K562 (cell line): ENCODE data around the gene DAB2IP. TPM values are rescaled to one million over a fixed set of nuclear protein-coding genes. Genes with fewer than 3 reads are reported as not detected.

Source experiments
- ATAC-seq: fragments of 200-7000 bp; cut with Tn5 transposase; 3 replicates; pipeline ENCODE4 v1.9.1; 2020; ENCODE audit warnings: moderate library complexity
- BruUV-seq: library from RNA; stranded (reverse); fragments of 400-500 nt; replicated peaks from 2 replicates; lab custom pipeline; 2021; lab: Mats Ljungman, UMichigan
- CTCF ChIA-PET: fragments of 300-600 bp; formaldehyde crosslinking; extraction: SDS; loops from one replicate; lab custom pipeline; 2021; ENCODE audit warnings: low intra/inter-chr PET ratio; lab: Yijun Ruan, JAX
- POLR2A ChIA-PET: fragments of 300-600, 350-650 bp; sonication (Branson Sonifier 250); formaldehyde crosslinking; extraction: SDS; loops from one replicate; lab custom pipeline; 2021; ENCODE audit warnings: antibody characterized with exemption, inconsistent platforms; lab: Yijun Ruan, JAX
- DNase-seq, 4 experiments: peaks; one replicate each; pipeline versions ENCODE4 v3.0.0 to v3.0.0-alpha.2; 2011 to 2018; ENCODE audit warnings: low spot score in 3 of 4, mixed read lengths in 3 of 4; ENCODE audit errors: extremely low read depth in 1 of 4
- FAIRE-seq: peaks from 2 replicates; lab custom pipeline; 2011; peaks lifted over from hg19 to GRCh38; lab: Jason Lieb, UNC
- H2AFZ ChIP-seq: 2 replicates; pipeline ENCODE4 v1.6.0; 2011; ENCODE audit warnings: low read depth, low read length, control low read depth, inconsistent platforms
- H3K27ac ChIP-seq: fragments of 200-600 bp; 3 replicates; pipeline ENCODE4 v1.8.0; 2011; ENCODE audit warnings: low read depth, mild to moderate bottlenecking, control low read depth, inconsistent platforms, low read length, moderate library complexity, mixed read lengths; ENCODE audit errors: extremely low read depth
- H3K27me3 ChIP-seq, 2 experiments: fragments of 300-600 bp in 1 of 2; 2 replicates in 1 of 2; 3 replicates in 1 of 2; pipeline versions ENCODE4 v1.6.0 to v1.8.0; 2011; ENCODE audit warnings: inconsistent platforms in 2 of 2, low read length in 2 of 2, mild to moderate bottlenecking in 1 of 2, mixed read lengths in 1 of 2, moderate library complexity in 1 of 2; ENCODE audit not compliant: control insufficient read depth in 2 of 2, insufficient read depth in 2 of 2
- H3K36me3 ChIP-seq: fragments of 300-600 bp; 3 replicates; pipeline ENCODE4 v1.8.0; 2011; ENCODE audit warnings: mild to moderate bottlenecking, low read length, inconsistent platforms; ENCODE audit not compliant: control insufficient read depth, insufficient read depth
- H3K4me1 ChIP-seq, 2 experiments: fragments of 200-600 bp in 1 of 2; replicated peaks in 1 of 2; 2 replicates in 1 of 2; 3 replicates in 1 of 2; pipeline versions ENCODE4 v1.5.1 to v1.8.0; 2011; ENCODE audit warnings: inconsistent platforms in 2 of 2, low read length in 2 of 2, mild to moderate bottlenecking in 1 of 2, mixed read lengths in 1 of 2, moderate library complexity in 1 of 2; ENCODE audit not compliant: control insufficient read depth in 2 of 2, insufficient read depth in 2 of 2
- H3K4me2 ChIP-seq: 2 replicates; pipeline ENCODE4 v1.6.1; 2011; ENCODE audit warnings: low read length, control low read depth, inconsistent platforms, mixed read lengths; ENCODE audit not compliant: insufficient read depth
- H3K4me3 ChIP-seq: fragments of 200-600 bp; sonication (generic), shearing (Covaris generic); 2 replicates; pipeline ENCODE4 v1.5.1; 2016; ENCODE audit warnings: control low read depth, inconsistent platforms
- H3K79me2 ChIP-seq: fragments of 200-600 bp; 3 replicates; pipeline ENCODE4 v1.8.0; 2011; ENCODE audit warnings: low read length, inconsistent platforms; ENCODE audit not compliant: control insufficient read depth, insufficient read depth
- H3K9ac ChIP-seq, 2 experiments: 2 replicates each; pipeline versions ENCODE4 v1.6.0 to v1.6.1; 2011; ENCODE audit warnings: low read depth in 2 of 2, low read length in 2 of 2, control low read depth in 1 of 2, inconsistent platforms in 1 of 2, mild to moderate bottlenecking in 1 of 2, mixed read lengths in 1 of 2; ENCODE audit not compliant: insufficient read depth in 1 of 2
- H3K9me1 ChIP-seq: one replicate; pipeline ENCODE4 v1.6.0; 2011; ENCODE audit warnings: inconsistent platforms, mild to moderate bottlenecking, low read length, moderate library complexity; ENCODE audit not compliant: control insufficient read depth, insufficient read depth
- H3K9me3 ChIP-seq: replicated peaks from 2 replicates; pipeline ENCODE4 v1.5.1; 2011; ENCODE audit warnings: low read depth, low read length, inconsistent platforms; ENCODE audit not compliant: control insufficient read depth, insufficient read depth
- H4K20me1 ChIP-seq: replicated peaks from 2 replicates; pipeline ENCODE4 v1.6.1; 2011; ENCODE audit warnings: low read length, inconsistent platforms, mixed read lengths; ENCODE audit not compliant: control insufficient read depth, insufficient read depth
- BRF2 ChIP-seq: IDR thresholded peaks from 3 replicates; pipeline ENCODE4 v1.6.1; 2011; ENCODE audit warnings: borderline replicate concordance, mild to moderate bottlenecking; ENCODE audit not compliant: insufficient read length, insufficient read depth
- CEBPB ChIP-seq: fragments of 450-650 bp; IDR thresholded peaks from 2 replicates; pipeline ENCODE4 v1.6.1; 2016; ENCODE audit warnings: missing genetic modification characterization, missing compliant biosample characterization
- CTBP1 ChIP-seq: fragments of 450-650 bp; IDR thresholded peaks from 2 replicates; pipeline ENCODE4 v1.6.1; 2016; ENCODE audit warnings: borderline replicate concordance
- DNMT1 ChIP-seq: fragments of 450-650 bp; IDR thresholded peaks from 2 replicates; pipeline ENCODE4 v1.6.1; 2016; ENCODE audit warnings: antibody characterized with exemption, mild to moderate bottlenecking
- HDAC6 ChIP-seq: IDR thresholded peaks from 2 replicates; pipeline ENCODE4 v1.6.1; 2012; ENCODE audit warnings: low read depth, mild to moderate bottlenecking, control low read depth, inconsistent platforms, low read length, moderate library complexity
- MTA1 ChIP-seq: fragments of 450-650 bp; IDR thresholded peaks from 2 replicates; pipeline ENCODE4 v1.6.1; 2017; ENCODE audit warnings: borderline replicate concordance
- RAD21 ChIP-seq, 2 experiments: fragments of 250-450 bp in 1 of 2; fragments of 450-650 bp in 1 of 2; sonication (Bioruptor Pico) in 1 of 2; formaldehyde crosslinking in 1 of 2; IDR thresholded peaks in 1 of 2; conservative IDR thresholded peaks in 1 of 2; 2 replicates each; pipeline versions ENCODE4 v1.4.0 to v1.8.0; 2020 to 2022; ENCODE audit warnings: mild to moderate bottlenecking in 2 of 2, moderate library complexity in 1 of 2
- ZFX ChIP-seq: sonication (generic); formaldehyde crosslinking; IDR thresholded peaks from 2 replicates; pipeline ENCODE4 v1.8.0; 2022; ENCODE audit warnings: mild to moderate bottlenecking, missing genetic modification reagents, moderate library complexity
- ZNF224 ChIP-seq: sonication (generic); formaldehyde crosslinking; IDR thresholded peaks from 2 replicates; pipeline ENCODE4 v1.8.0; 2022; ENCODE audit warnings: mild to moderate bottlenecking, missing genetic modification reagents
- ZNF561 ChIP-seq: fragments of 450-650 bp; formaldehyde crosslinking; conservative IDR thresholded peaks from 2 replicates; pipeline ENCODE4 v1.4.0; 2020; ENCODE audit warnings: mild to moderate bottlenecking, moderate library complexity
- WGBS: fragments of 100-300 bp; shearing (Covaris generic); methylation state at CpG from one replicate; pipeline ENCODE4 v1.1.6; 2016; ENCODE audit warnings: low coverage, mixed read lengths; ENCODE audit not compliant: insufficient coverage; ENCODE audit errors: missing lambda C conversion rate; 5-methylcytosine and 5-hydroxymethylcytosine counted together
- in situ Hi-C: fragments of 300-500 bp; cut with MboI; formaldehyde crosslinking; loops from 4 replicates; pipeline ENCODE4 v1.15.0; 2018; ENCODE audit warnings: inconsistent platforms, mixed read lengths
- intact Hi-C: fragments of 100-400 bp; cut with micrococcal nuclease; formaldehyde crosslinking; loops from 2 replicates; pipeline ENCODE4 v1.14.2; 2022
- polyA plus RNA-seq, 8 experiments: library from polyadenylated mRNA; depleted of rRNA in 4 of 8; stranded (reverse) in 5 of 8; unstranded in 3 of 8; fragments of >200 nt; fragmentation: Nextera tagmentation in 2 of 8; fragmentation: Illumina TruSeq in 1 of 8; extraction: Ambion mirVana in 2 of 8; extraction: Trizol in 1 of 8; gene quantifications; 2 replicates each; pipeline versions ENCODE4 v1.2.1 to v1.2.3, GENCODE V29; 2011 to 2014; ENCODE audit warnings: inconsistent platforms in 1 of 8, missing spikeins in 1 of 8
- total RNA-seq, 7 experiments: library from RNA; depleted of rRNA in 6 of 7; stranded (reverse); fragments of >200 nt in 6 of 7; fragmentation: Illumina TruSeq in 2 of 7; extraction: Trizol in 2 of 7; gene quantifications; 2 replicates each; pipeline versions ENCODE4 v1.2.1 to v1.2.3, GENCODE V29; 2011 to 2021; ENCODE audit warnings: low replicate concordance in 1 of 7

The DAB2IP gene
- total and polyA plus RNA-seq, 9 of the 15 experiments (the other 6 are each of a cell fraction or from before 2014, with no cell fraction given) = 0.04 to 0.31 (median 0.08) TPM; not detected in 5

- H3K9me3 ChIP-seq = no peaks in the 10 kb centered on the region
- no peaks in the 10 kb centered on the region for H3K36me3 ChIP-seq
- no peak overlapping the region for H3K9ac ChIP-seq
- WGBS = 1% methylated on average over 9 of the region's 9 CpGs
- CTCF ChIA-PET = no interaction called here
- in situ Hi-C loops (no loop called here), intact Hi-C loops (no loop called here)
- H3K4me1 ChIP-seq = peaks cover 0 to 6% of the 10 kb centered on the region in 2 experiments; a peak in 2 of 5 replicates
- TF ChIP-seq MTA1 (no peak), RAD21 (CRISPR knock-in tag; conservative IDR thresholded peaks at IDR 0.05 in 1 of 2, IDR thresholded peaks at IDR 0.05 in 1 of 2) (no peak), DNMT1 (no peak), ZNF561 (CRISPR knock-in tag) (no peak), ZNF224 (CRISPR knock-in tag) (no peak), CEBPB (tag) (no peak), ZFX (CRISPR knock-in tag) (no peak), BRF2 (no peak), CTBP1 (no peak), HDAC6 (no peak)
- H3K9me1 ChIP-seq = no peaks in the 10 kb centered on the region
- no peak overlapping the region for H3K27ac ChIP-seq
- no peak for DNase-seq
- POLR2A ChIA-PET = interaction anchor here (0.9 kb wide), 1 partner anchor 23 kb away, joined by 3 read pairs; no protein-coding TSS in a partner anchor
- no peak for FAIRE-seq
- no peak overlapping the region for H2AFZ ChIP-seq
- H3K27me3 ChIP-seq = peaks cover 0 to 55% of the 10 kb centered on the region in 2 experiments; a peak in 3 of 5 replicates
- H3K4me3 ChIP-seq = no peak overlapping the region
- BruUV-seq = no TSS peak
- ATAC-seq = no peak
- H4K20me1 ChIP-seq = no peaks in the 10 kb centered on the region; the same call in 1 of the 2 replicates
- no peak overlapping the region for H3K4me2 ChIP-seq
- H3K79me2 ChIP-seq = no peaks in the 10 kb centered on the region
These were observed 18.2 kb upstream of the DAB2IP start for GRCh38 chr9:121633119-121633714.
